GM12874 (cell line): ENCODE data around the gene USP10.

Source experiments
- CTCF ChIP-seq: IDR thresholded peaks from 2 replicates; pipeline ENCODE4 v1.5.1; 2011; ENCODE audit warnings: low read depth, mild to moderate bottlenecking, control low read depth, low read length, moderate library complexity; ENCODE audit not compliant: insufficient read depth

Gene USP10

GRCh38 chr16:84777435-84777834 is 77.6 kb downstream of the USP10 start:
- no peak for TF ChIP-seq CTCF

GRCh38 chr16:84778720-84779119 is 78.9 kb downstream of the USP10 start:
- TF ChIP-seq CTCF = no peak

GRCh38 chr16:84780063-84780462 is 80.3 kb downstream of the USP10 start:
- no peak for TF ChIP-seq CTCF

- no peak for TF ChIP-seq CTCF
Measured at GRCh38 chr16:84780544-84781376, 81.0 kb downstream of the USP10 start.

- TF ChIP-seq CTCF = no peak
Measured at GRCh38 chr16:84782846-84783245, 83.0 kb downstream of the USP10 start.

- TF ChIP-seq CTCF = no peak
Measured at GRCh38 chr16:84785843-84786581, 86.2 kb downstream of the USP10 start.

GRCh38 chr16:84786605-84787262 is 86.9 kb downstream of the USP10 start:
- TF ChIP-seq CTCF = no peak
